Measurements from ENCODE around the gene UROS.

UROS gene

DNA sequence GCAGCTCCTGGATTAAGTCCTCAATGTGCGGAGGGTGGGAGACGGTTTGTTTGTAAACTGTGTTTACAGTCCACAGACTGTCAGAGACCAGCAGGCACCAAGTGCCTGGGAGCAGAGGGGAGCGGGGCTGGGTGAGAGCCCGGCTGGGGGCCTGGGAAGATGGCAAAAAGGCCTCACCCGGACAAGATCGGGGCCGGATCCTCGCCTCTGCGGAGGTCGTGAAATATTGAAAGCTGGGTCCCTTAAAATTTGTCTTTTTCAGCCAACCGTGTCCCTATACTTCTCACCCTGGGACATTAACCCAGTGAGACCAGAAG is 50.2 kb downstream of the UROS start:
- DNase-seq (ENCODE audit: low spot score), result no peak
- TF ChIP-seq, protein P1, sequence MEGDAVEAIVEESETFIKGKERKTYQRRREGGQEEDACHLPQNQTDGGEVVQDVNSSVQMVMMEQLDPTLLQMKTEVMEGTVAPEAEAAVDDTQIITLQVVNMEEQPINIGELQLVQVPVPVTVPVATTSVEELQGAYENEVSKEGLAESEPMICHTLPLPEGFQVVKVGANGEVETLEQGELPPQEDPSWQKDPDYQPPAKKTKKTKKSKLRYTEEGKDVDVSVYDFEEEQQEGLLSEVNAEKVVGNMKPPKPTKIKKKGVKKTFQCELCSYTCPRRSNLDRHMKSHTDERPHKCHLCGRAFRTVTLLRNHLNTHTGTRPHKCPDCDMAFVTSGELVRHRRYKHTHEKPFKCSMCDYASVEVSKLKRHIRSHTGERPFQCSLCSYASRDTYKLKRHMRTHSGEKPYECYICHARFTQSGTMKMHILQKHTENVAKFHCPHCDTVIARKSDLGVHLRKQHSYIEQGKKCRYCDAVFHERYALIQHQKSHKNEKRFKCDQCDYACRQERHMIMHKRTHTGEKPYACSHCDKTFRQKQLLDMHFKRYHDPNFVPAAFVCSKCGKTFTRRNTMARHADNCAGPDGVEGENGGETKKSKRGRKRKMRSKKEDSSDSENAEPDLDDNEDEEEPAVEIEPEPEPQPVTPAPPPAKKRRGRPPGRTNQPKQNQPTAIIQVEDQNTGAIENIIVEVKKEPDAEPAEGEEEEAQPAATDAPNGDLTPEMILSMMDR (IDR thresholded peaks at IDR 0.05; ENCODE audit: extremely low read depth, missing control alignments), result no peak

DNA sequence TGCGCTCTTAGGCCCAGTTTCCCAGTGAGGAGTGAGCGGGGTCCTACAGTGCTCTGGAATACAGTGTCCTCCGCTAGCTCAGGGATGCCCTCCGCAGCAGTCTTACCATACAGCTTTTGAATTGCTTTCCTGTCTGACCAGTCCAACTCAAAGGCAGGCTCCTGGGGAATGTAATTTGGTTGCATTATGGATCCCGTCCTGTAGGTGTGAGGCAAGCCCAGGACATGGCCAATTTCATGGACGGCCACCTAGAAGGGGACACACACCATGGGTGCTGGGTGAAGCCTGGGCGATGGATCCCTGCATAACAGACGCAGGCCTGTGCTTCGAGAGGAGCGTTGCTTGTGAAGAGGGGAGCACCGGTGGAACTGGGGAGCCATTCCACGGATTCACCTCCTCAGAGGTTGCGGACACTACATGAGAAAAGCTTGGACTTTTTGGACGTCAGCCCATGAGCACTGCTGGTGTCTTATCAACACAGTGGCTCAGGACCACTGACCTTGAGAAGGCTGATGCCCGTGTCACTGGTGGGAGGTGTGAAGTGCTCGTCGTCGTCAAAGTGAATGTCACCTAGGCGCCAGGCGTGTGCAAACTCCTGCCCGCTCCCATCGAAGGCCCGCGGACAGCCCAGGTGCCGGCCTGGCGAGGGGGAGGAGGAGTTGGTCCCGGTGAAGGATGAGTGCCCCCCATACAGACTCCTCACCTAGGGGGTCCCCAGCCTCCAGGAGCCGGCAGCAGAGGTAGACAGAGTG is 50.8 kb downstream of the UROS start:
- DNase-seq (ENCODE audit: low spot score), result no peak
- TF ChIP-seq, protein P1 (IDR thresholded peaks at IDR 0.05; ENCODE audit: extremely low read depth, missing control alignments), result no peak

DNA sequence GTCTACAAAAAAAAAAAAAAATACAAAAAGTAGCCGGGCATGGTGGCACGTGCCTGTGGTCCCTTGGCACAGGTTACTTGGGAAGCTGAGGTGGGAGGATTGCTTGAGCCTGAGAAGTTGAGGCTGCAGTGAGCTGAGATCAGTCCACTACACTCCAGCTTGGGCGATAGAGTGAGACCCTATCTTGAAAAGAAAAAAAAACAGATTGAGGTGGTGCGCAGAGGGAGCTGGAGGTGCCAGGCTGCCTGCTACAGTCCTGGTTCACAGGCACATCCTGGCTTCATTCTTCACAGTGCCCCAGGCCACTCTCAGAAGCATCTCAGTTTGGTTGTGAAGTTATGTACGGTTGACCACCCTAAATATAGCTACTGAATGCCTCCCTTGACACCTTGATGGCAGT is 52.2 kb downstream of the UROS start:
- TF ChIP-seq, protein P1 (IDR thresholded peaks at IDR 0.05; ENCODE audit: extremely low read depth, missing control alignments), result no peak
- DNase-seq (ENCODE audit: low spot score), result no peak

- TF ChIP-seq, protein P1 (IDR thresholded peaks at IDR 0.05; ENCODE audit: extremely low read depth, missing control alignments), result no peak
- no peak for DNase-seq (ENCODE audit: low spot score)
These were observed 53.9 kb downstream of the UROS start for GRCh38 chr10:125769175-125769574.

- TF ChIP-seq, protein P1 (IDR thresholded peaks at IDR 0.05; ENCODE audit: extremely low read depth, missing control alignments), result no peak
- no peak for DNase-seq (ENCODE audit: low spot score)
These were observed 54.7 kb downstream of the UROS start for GRCh38 chr10:125768219-125768855.

DNA sequence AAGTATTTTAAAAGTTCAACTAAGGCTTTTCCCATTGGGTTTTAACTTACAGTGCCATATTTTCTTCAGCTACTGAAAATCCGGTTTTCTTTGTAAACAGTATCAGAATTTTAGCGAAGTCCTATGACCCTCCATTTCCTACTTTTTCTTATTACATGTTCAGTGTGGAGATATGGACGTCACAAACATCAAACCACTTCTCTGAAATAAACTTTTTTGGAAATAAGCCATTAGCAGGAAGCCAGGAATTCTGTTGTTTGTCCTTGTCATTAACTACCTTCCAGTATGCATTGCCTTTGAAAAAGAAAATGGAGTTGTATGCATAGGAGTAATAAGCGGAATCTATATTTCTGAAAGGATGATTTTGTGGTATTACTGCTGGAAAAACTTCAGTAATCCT is 56.5 kb downstream of the UROS start:
- TF ChIP-seq, protein P1 (IDR thresholded peaks at IDR 0.05; ENCODE audit: extremely low read depth, missing control alignments), result no peak
- DNase-seq (ENCODE audit: low spot score), result no peak

- no peak for DNase-seq (ENCODE audit: low spot score)
- TF ChIP-seq, protein P1 (IDR thresholded peaks at IDR 0.05; ENCODE audit: extremely low read depth, missing control alignments), result no peak
These were observed 57.2 kb downstream of the UROS start for GRCh38 chr10:125765835-125766234.

All from GM20000 (cell line).